ENCODE measurements around the gene P2RX4. TPM values are rescaled to one million over a fixed set of nuclear protein-coding genes. Genes with fewer than 3 reads are reported as not detected.

Gene P2RX4
- total RNA-seq, 1 experiment from 2014 or later = 40.4 TPM

GRCh38 chr12:121188227-121188626 lies 21.7 kb upstream of the P2RX4 start:
- H3K36me3 ChIP-seq (ENCODE audit: control insufficient read depth, insufficient read depth, low read length) = no peaks in the 10 kb centered on the region
- Mint-ChIP-seq H3K27ac (ENCODE audit: unreplicated experiment) (no peak overlapping the region), H3K4me3 (ENCODE audit: unreplicated experiment) (no peak overlapping the region), H3K4me1 (ENCODE audit: low read depth, unreplicated experiment) (no peaks in the 10 kb centered on the region), H3K27me3 (ENCODE audit: insufficient read depth, unreplicated experiment) (no peaks in the 10 kb centered on the region), H3K9me3 (ENCODE audit: unreplicated experiment) (no peaks in the 10 kb centered on the region), H3K36me3 (ENCODE audit: insufficient read depth, unreplicated experiment) (no peaks in the 10 kb centered on the region)
- intact Hi-C loops (cut with micrococcal nuclease; ENCODE audit: unreplicated experiment) = no loop called here
- TF ChIP-seq CTCF (IDR thresholded peaks at IDR 0.05; ENCODE audit: insufficient read depth in 1 of 2, low read depth in 1 of 2, low read length in 1 of 2, severe bottlenecking in 1 of 2, unreplicated experiment in 1 of 2) = no peak
- no peak for DNase-seq
- no peak overlapping the region for H3K4me3 ChIP-seq (ENCODE audit: low read depth, low read length)
- H3K27me3 ChIP-seq (replicated peaks; ENCODE audit: control insufficient read depth, insufficient read depth, low read length) = no peaks in the 10 kb centered on the region
- H3K9me3 ChIP-seq = no peaks in the 10 kb centered on the region
- ChIA-PET CTCF (no interaction called here), POLR2A (no interaction called here)
- no TSS peak for BruUV-seq (replicated peaks)
- no peaks in the 10 kb centered on the region; the same call in 1 of the 2 replicates for H3K4me1 ChIP-seq

GRCh38 chr12:121189131-121189530 lies 20.8 kb upstream of the P2RX4 start:
- POLR2A ChIA-PET = no interaction called here
- CTCF ChIA-PET = no interaction called here
- no peak for TF ChIP-seq CTCF (IDR thresholded peaks at IDR 0.05; ENCODE audit: insufficient read depth in 1 of 2, low read depth in 1 of 2, low read length in 1 of 2, severe bottlenecking in 1 of 2, unreplicated experiment in 1 of 2)

GRCh38 chr12:121189619-121190155 lies 20.2 kb upstream of the P2RX4 start:
- no peaks in the 10 kb centered on the region for H3K9me3 Mint-ChIP-seq (ENCODE audit: unreplicated experiment)
- H3K27me3 Mint-ChIP-seq (ENCODE audit: insufficient read depth, unreplicated experiment) = no peaks in the 10 kb centered on the region
- Histone ChIP-seq H3K4me1 (no peaks in the 10 kb centered on the region; the same call in 1 of the 2 replicates), H3K4me3 (ENCODE audit: low read depth, low read length) (no peak overlapping the region), H3K27me3 (replicated peaks; ENCODE audit: control insufficient read depth, insufficient read depth, low read length) (no peaks in the 10 kb centered on the region), H3K36me3 (ENCODE audit: control insufficient read depth, insufficient read depth, low read length) (no peaks in the 10 kb centered on the region), H3K9me3 (no peaks in the 10 kb centered on the region)
- intact Hi-C loops (cut with micrococcal nuclease; ENCODE audit: unreplicated experiment) = no loop called here
- no peak for TF ChIP-seq CTCF (IDR thresholded peaks at IDR 0.05; ENCODE audit: insufficient read depth in 1 of 2, low read depth in 1 of 2, low read length in 1 of 2, severe bottlenecking in 1 of 2, unreplicated experiment in 1 of 2)
- no peak overlapping the region for H3K4me3 Mint-ChIP-seq (ENCODE audit: unreplicated experiment)
- DNase-seq = no peak
- POLR2A ChIA-PET = interaction anchor here (0.5 kb wide), 1 partner anchor 1337 kb away, joined by 8 read pairs; the partner anchor contains the start of genes KNTC1 and RSRC2
- H3K36me3 Mint-ChIP-seq (ENCODE audit: insufficient read depth, unreplicated experiment) = no peaks in the 10 kb centered on the region
- no peak overlapping the region for H3K27ac Mint-ChIP-seq (ENCODE audit: unreplicated experiment)
- BruUV-seq (replicated peaks) = no TSS peak
- CTCF ChIA-PET = no interaction called here
- no peaks in the 10 kb centered on the region for H3K4me1 Mint-ChIP-seq (ENCODE audit: low read depth, unreplicated experiment)

More at GRCh38 chr12:121189131-121189530, 20.8 kb upstream of the P2RX4 start:
- Histone ChIP-seq H3K36me3 (ENCODE audit: control insufficient read depth, insufficient read depth, low read length) (no peaks in the 10 kb centered on the region), H3K9me3 (no peaks in the 10 kb centered on the region), H3K4me1 (no peaks in the 10 kb centered on the region; the same call in 1 of the 2 replicates), H3K27me3 (replicated peaks; ENCODE audit: control insufficient read depth, insufficient read depth, low read length) (no peaks in the 10 kb centered on the region), H3K4me3 (ENCODE audit: low read depth, low read length) (no peak overlapping the region)
- no peaks in the 10 kb centered on the region for H3K36me3 Mint-ChIP-seq (ENCODE audit: insufficient read depth, unreplicated experiment)
- no TSS peak for BruUV-seq (replicated peaks)
- H3K4me3 Mint-ChIP-seq (ENCODE audit: unreplicated experiment) = no peak overlapping the region
- no peak for DNase-seq
- H3K4me1 Mint-ChIP-seq (ENCODE audit: low read depth, unreplicated experiment) = no peaks in the 10 kb centered on the region
- no peaks in the 10 kb centered on the region for H3K27me3 Mint-ChIP-seq (ENCODE audit: insufficient read depth, unreplicated experiment)
- intact Hi-C loops (cut with micrococcal nuclease; ENCODE audit: unreplicated experiment) = no loop called here
- no peaks in the 10 kb centered on the region for H3K9me3 Mint-ChIP-seq (ENCODE audit: unreplicated experiment)
- no peak overlapping the region for H3K27ac Mint-ChIP-seq (ENCODE audit: unreplicated experiment)
